RPMI7951 (cell line): ENCODE measurements around the gene CTNNBL1. TPM values are rescaled to one million over a fixed set of nuclear protein-coding genes. Genes with fewer than 3 reads are reported as not detected.

Experiments
- DNase-seq: peaks from one replicate; pipeline ENCODE4 v3.0.0-alpha.2; 2012; ENCODE audit warnings: low read depth
- total RNA-seq: library from RNA; depleted of rRNA; stranded (reverse); fragments of >200 nt; shearing (Covaris generic); gene quantifications from 2 replicates; pipeline ENCODE4 v1.2.3, GENCODE V29; 2014; rRNA removed

Gene CTNNBL1
- total RNA-seq, 1 experiment from 2014 or later, result 57.9 TPM

DNA sequence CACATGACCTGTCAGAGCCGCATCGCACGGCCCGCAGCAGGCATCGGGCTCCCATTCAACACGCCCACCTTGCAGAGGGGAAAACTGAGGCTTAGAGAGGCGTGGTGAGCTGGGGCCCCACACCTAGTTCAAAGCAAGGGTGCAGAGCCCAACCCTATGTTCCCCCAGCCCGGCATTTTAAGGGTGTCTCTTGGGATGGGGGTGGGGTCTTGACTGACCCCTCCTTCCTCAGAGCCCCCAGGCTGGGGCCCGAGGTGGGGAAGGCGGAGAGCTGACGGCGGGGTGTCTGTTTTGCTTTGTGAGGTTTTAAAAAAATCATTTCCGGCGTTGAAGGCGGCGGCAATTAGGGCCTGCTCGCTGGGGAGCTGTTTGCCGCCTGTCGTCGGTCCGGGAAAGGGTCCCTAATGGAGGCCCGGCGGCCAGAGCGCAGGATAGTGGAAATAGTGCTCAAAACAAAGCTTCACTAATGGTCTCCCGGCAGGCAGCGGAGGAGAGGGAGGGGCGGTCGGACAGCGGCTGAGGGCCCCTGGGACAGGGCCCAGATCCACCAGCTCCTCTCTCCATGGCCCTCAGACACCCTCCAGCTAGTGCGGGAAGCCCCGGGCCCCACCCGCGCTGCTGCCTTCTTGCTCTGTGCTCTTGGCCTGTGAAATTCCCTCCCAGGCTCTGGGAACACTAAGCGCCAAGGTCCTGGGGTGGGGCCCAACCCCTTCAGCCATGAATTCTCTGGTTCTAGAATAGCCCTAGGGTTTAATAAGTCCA lies 221.0 kb downstream of the CTNNBL1 start:
- no peak for DNase-seq

DNA sequence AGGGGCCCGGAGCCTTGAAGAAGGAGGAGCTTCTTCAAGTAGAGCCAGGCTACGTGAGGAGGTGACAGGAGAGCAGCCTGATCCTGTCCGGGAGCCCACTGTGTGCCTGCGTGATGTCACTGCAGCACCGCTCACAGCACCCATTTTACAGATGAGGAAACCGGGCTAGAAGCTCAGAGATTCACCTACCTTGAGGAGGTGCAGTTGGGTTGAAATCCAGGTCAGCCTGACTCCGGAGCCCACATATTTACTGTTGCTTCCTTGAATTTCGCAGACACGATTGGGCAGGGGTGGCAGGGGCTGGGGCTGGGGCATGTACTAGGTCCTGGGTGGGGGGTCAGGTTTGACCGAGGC lies 221.6 kb downstream of the CTNNBL1 start:
- DNase-seq, result no peak

DNA sequence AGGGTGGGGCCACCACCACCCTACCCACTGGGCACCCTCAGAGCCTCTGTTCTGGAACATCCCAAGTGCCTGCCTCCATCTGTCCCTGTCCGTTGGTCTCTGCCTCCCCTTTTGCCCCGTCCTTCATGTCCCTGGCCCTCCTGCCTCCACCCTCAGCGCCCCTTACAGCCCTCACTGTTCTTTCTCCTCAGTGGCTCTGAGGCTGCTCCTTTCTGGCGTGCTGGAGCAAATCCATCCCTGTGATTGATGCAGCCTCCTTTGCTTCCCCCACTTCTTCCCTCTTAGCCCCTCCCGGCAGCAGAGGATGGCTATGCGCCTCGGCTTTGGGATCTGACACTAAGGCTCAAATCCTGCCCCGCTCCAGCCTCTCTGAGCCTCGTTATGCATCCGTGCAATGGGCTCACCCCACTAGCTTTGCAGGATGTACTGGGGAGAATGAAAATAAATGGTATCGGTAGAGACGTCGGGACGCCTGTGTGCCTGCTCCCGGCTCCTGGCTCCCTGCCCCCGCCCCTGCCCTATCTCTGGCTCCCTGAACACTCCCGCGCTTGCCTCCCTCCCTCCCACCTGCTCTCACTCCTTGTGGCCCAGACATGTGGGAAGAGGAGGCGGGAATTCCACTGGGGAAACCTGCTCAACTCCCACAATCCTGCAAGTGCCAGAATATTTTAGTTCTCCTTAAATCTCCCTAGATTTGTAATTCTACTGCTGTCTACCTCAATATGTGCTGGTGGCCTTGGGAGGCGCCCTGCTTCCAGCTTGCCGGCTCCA lies 222.2 kb downstream of the CTNNBL1 start:
- no peak for DNase-seq

DNA sequence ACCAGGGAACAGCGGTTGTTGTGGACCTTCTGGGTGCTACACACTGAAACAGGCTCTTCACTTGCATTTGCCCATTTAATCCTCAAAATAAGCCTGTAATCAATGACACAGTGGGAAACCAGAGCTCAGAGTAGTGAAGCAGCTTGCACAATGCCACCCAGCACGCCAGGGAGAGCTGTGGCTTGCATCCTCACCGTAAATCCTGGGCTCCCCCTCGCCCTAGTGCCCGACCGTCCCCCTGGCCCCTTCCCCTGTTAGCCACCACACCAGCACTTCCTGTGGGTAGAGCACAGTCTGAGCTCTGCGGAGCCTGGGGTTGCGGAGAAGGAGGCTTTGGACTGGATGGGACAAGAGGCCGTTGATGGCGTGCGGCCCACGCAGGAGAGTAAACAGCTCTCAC lies 223.6 kb downstream of the CTNNBL1 start:
- no peak for DNase-seq

DNA sequence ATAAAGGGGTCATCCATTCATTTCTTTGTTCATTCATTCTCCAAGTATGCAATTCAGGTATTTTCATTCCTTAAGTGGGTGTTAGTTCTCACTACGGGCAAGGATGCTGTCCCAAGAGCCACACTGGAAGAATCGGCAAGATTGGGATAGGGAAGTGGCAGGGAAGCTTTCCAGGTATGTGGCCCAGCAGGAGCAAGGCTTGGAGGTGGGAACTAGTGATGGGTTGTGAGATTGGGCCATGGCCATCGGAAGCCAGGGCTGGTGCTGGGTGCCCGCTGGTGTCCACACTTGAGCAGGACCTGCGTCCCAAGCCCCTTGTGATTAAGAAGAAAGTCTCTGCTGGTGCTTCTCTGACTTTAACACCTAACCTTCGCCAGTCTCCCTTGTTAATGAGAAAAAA lies 224.2 kb downstream of the CTNNBL1 start:
- DNase-seq, result no peak

DNA sequence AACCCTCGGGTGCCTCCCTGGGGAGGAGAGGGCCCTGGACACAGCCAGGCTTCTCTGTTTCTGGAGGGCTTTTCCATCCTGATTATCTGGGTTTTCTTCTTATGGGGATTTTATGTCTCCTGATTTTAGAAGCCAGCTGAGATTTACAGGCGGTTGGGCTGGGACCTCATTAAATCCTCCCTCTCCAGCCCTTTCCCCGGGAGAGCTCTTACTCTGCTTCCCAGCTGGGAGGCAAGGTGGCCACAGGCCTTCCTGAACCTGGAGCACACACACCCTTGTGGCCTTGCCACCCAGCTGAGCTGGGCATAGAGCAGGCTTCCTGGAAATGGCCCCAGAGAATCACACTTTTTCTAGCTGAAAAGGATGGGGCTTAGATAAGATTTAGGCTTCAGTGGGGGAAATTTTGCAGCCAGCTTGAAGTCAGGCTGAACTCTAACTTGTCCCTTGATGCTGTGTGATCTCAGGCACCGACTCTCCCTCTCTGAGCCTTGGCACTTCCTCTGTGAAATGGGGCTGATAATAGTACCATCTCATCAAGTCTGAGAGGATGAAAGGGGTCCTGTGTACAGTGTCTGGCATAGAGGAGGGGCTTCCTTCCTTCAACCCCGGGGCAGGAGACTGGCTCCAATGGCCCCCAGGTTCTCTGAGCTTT lies 225.7 kb downstream of the CTNNBL1 start:
- no peak for DNase-seq

DNA sequence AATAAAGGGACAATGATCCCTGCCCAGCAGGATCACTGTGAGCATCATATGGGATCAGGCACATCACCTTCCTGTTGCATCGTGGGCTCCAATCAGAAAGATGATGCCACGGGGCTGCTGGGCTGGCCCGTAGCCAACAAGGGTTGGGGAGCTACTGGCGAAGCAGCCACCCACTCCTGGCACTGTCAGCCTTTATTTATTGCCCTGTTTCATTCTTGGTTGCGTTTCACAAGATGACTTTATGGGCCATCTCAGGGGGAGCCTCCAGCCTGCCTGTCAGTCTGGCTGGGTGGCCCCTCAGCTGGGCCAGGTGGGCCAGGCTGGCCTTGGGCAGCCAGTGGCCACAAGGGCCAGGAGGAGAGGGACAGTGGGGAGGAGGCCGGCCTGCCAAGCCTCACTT lies 226.4 kb downstream of the CTNNBL1 start:
- DNase-seq, result no peak

DNA sequence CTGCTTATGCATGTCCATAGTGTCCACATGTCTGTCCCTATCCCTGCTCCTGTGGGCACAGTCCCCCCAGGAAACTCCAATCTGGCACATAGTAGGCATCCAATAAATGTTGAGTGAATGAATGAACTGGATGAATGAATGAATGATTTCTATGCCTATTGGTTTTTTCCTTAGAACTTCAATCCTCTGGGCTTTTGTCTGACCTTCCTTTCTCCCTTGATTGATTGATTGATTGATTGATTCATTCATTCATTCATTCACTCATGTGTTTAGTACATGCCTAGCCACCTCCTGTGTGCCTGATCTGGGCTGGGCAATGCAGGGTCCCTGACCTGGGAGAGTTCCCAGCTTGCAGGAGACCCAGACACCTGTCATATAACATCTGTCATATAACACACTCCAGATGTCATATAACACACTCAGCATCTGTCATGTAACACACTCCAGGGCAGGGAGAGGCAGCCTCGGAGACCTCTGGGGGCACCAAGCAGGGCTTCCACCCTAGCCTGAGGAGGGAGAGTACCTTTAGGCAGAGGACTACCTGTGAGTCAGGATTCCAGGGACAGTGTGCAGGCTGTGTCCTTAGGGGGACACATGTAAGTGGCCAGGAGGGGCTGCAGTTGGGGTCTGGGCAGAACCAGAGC lies 227.0 kb downstream of the CTNNBL1 start:
- no peak for DNase-seq

DNA sequence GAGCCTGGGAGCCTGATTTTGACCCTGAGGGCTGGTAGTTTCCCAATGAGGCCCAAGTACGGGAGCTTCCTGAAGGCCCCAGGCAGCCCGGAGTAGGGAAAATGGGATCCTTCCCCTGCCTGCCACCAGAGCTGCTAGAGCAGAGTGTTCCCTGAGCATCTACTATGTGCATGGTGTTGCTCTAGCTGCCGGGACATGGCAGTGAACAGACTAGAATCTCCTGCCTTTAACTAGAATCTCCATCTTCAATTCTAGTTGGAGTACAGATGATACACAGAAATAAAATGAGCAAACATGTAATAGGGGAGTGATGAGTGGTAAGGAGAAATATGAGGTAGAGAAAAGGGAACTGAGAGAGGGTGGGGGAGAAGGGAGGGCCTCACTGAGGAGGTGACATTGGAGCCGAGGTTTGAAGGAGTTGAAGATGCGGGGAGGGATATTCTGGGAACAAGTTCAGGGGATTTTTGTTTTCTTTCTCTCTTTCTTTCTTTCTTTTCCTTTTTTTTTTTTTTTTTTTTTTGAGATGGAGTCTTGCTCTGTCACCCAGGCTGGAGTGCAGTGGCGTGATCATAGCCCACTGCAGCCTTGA lies 227.6 kb downstream of the CTNNBL1 start:
- no peak for DNase-seq

Other genes starting within 250 kb of the CTNNBL1 start
- gene NNAT, start 172.8 kb upstream of the CTNNBL1 start, total RNA-seq, result not detected in 2 replicates
- gene BLCAP, start 166.2 kb upstream of the CTNNBL1 start, total RNA-seq, result 57.5 and 64.4 TPM in 2 replicates
- gene VSTM2L, start 209.1 kb downstream of the CTNNBL1 start, total RNA-seq, result 0.48 and 3.2 TPM in 2 replicates